Stimulated activated CD8-positive, alpha-beta memory T cell treated with anti-CD3 and anti-CD28 coated beads, Interleukin-4, amount 100 ng/mL, for 1 hour (primary cell): ENCODE results near the gene SP1.
"Not testable (repeated sequence)": the region's sequence is repeated elsewhere in the genome, so short reads cannot be mapped to it uniquely, and the experiment has no call there.

Source experiments
- DNase-seq, 2 donors: peaks; one replicate each; pipeline ENCODE4 v3.0.0-alpha.2; 2020; ENCODE audit warnings: low read depth in 2 of 2, low spot score in 1 of 2

The SP1 gene

DNA sequence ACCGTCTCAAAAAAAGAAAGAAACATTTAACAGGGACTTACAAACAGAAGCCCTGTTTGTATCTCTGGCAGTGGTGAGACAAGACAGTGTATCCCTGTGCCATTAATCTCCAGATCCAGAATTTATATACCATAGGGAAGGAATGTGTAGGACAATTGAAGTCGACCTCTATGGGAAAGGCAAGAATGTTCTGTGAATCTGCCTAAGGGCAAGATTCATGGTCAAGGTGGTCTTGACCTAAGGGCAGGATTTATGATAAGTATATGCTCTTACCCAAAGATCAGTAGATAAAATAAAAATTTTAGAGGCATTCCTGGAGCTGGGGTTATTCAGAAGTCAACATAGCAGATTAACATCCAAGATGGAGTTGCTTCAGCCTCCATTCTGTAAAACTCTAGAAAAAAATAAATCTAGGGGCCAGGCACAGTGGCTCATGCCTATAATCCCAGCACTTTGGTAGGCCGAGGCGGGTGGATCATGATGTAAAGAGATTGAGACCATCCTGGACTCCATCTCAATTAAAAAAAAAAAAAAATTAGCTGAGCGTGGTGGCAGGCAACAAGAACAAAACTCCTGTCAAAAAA, 21.0 kb upstream of the SP1 start:
- no peak for DNase-seq

DNA sequence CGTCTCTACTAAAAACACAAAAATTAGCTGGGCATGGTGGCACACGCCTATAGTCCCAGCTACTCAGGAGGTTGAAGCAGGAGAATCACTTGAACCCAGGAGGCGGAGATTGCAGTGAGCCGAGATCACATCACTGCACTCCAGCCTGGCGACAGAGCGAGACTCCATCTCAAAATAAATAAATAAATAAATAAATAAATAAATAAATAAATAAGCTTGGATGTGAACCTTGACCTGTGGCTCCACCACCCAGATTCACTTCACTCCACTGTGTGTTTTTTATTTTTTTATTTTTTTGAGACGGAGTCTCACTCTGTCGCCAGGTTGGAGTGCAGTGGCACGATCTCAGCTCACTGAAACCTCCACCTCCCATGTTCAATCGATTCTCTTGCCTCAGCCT, 18.3 kb upstream of the SP1 start:
- DNase-seq, result not testable (repeated sequence)

DNA sequence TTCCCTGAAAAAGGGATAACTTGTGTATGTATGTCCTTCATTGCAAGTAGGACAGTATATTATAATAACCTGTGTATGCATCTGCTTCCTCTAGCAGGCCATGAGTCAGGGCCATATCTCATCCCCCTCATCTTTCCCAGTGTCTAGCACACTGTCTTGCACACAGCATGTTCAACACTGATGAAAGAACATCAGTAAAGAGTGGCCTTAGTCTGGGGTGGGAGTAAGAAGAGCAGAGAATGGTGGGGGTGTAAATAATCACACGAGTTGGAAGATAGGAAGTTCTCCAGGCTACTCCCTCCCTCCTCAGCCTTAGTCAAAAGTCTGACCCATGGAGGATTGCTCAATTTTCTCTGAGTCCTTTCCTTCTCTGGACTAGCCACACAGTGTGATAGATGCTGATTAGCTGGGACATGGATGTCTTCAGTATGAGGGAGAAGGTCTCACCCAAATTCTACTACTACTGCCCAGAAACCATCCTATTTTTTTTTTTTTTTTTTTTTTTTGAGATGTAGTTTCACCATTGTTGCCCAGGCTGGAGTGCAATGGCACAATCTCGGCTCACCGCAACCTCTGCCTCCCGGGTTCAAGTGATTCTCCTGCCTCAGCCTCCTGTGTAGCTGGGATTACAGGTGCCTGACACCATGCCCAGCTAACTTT, 14.6 kb upstream of the SP1 start:
- no peak for DNase-seq

DNA sequence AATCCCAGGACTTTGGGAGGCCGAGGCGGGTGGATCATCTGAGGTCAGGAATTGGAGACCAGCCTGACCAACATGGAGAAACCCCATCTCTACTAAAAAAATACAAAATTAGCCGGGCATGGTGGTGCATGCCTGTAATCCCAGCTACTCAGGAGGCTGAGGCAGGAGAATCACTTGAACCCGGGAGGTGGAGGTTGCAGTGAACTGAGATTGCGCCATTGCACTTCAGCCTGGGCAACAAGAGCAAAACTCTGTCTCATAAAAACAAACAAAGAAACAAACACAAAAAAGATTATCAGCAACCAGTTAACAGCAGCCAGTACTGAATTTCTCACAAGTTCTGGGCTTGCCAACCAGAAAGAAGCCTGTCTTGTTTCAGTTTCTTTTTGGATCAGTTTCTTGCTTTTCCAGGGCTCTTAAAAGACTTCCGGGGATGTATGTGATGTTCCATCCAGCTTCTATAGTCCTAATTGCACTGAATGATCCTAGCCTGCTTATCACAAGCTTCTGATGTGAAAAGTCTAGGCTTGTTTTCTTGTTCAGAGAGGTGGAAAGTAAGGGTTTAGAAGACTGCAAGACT, 6.3 kb upstream of the SP1 start:
- not testable (repeated sequence) for DNase-seq

DNA sequence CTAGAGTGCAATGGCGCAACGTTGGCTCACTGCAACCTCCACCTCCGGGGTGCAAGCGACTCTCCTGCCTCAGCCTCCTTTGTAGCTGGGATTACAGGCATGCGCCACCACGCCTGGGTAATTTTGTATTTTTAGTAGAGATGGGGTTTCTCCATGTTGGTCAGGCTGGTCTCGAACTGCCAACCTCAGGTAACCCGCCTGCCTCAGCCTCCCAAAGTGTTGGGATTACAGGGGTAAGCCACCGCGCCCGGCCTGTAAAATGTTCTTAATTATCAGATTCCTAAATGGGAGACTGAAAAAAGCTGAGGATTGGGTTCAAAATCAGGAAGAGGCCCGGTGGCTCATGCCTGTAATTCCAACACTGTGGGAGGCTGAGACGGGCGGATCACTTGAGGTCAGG, 5.7 kb upstream of the SP1 start:
- not testable (repeated sequence) for DNase-seq

DNA sequence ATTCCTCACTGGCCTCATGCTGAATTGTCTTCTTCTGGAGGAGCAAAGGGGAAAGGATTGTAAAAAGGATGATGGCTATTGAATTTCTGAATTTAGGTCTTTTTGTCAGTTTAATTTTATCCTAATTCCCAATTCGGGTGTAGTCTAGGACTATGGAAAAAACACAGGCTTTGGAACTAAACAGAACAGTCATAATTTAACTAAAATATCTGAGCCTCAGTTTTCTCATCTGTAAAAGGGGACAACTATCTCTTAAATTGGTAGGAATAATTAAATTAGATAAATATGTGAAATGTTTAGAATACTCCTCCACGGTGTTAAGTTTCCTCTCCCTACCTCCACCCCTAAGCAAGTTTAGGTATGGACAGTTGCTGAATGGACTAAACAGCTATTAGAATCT, 3.2 kb upstream of the SP1 start:
- no peak for DNase-seq

DNA sequence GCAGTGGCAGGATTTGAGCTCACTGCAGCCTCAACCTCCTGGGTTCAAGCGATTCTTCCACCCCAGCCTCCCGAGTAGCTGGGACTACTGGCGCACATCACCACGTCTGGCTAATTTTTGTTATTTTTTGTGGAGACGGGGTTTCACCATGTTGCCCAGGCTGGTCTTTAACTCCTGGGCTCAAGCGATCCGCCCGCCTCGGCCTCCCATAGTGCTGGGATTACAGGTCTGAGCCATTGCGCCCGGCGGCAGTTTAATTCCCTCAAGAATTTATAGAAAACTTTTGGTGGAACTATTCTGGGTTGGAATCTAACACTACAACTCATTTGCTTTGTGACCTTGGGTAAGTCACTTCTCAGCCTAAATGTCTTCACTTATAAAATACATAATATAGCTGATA, 1.8 kb upstream of the SP1 start:
- no peak for DNase-seq

DNA sequence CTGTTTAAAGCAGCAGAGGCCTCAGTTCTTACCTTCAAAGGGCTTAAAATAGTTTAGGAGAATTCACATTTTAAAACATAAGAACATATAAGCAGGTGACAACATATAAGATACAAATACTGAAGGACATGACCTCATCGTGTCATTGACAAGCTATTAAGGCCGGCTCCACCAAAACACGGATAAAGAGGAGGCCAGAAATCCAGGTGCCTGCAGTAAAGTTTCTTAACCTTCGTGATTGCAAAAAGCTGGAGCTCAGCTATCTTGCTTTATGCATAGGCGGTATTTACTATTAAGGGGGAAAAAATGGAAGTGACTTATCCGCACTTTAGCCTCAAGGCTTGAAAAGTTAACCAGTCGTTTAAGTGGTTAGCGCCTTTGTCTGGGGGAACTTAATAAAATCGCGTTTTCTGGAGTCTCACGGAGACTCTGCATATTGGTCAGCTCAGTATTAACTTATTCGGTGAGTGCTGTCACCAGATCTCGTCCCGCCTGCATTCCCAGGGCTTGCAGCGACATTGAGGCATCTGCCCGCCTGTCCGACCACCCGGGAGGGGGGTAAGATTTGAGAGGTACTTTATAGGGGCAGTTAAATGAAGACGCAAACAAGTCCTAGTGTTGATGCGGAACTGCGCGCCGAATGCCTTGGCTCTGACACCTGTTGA, 1.1 kb upstream of the SP1 start:
- no peak for DNase-seq

DNA sequence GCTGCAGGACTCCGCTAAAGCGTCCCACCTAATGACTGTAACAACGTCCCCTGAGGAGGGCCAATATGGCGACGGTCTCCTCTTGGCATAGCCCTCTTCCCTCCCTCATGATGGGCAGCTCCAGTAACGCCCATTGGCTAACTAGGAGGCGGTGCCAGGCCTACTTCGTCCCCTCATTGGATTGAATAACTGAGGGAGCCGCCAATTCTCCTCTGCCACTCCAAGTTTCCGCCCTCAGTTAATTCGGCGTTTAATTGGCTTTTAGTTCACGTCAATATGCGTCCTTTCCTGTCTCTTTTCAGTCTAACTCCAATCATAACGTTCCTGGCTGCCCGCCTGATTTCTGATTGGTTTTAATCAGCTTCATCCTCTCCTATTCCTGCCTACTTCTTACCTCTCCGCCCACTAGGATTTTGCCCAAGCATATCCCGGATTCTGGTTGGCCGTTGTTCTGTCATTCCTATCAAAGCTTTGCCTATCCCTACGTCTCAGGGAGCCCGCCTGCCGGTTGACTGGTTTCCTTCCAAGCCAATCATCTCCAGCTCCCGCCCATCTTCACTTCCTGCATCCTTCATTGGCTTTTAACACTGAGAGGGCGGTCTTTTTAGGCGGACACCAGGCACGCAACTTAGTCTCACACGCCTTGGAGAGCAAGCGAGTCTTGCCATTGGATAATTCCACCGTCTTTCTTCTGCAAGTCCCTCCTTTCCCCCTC, 430 bp upstream of the SP1 start:
- DNase-seq, result peak; percentile 69 to 80

DNA sequence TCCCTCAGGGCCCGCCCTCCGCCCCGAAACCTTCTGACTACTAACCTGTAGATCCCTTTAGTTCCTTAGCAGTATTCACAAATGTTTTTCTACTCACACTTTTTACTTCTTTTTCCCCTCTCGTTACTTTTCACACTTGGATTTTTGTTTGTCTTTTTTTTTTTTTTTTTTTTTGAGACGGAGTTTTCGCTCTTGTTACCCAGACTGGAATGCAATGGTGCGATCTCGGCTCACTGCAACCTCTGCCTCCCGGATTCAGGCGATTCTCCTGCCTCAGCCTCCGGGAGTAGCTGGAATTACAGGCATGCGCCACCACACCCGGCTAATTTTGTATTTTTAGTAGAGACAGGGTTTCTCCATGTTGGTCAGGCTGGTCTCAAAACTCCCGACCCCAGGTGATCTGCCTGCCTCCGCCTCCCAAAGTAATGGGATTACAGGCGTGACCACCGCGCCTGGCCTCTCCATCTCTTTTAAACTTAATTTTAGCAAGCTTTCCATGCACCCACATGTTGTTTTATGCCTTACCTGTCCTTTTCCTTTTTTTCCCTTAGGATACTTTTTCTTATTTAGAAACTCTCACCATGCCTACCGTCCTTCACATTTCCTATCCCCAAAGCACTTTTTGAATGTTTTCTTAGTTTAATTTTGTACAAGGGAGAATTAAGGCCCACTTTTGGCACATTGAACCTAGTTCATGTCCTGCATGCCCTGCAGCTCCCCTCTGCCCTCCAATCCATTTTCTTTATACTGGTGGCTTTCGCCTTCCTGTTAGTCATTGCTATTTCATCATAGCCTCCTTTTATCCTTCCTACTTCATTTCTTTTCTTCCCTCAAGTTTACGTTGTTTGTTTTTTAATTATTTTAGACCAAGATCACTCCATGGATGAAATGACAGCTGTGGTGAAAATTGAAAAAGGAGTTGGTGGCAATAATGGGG, 1.1 kb downstream of the SP1 start:
- no peak for DNase-seq

DNA sequence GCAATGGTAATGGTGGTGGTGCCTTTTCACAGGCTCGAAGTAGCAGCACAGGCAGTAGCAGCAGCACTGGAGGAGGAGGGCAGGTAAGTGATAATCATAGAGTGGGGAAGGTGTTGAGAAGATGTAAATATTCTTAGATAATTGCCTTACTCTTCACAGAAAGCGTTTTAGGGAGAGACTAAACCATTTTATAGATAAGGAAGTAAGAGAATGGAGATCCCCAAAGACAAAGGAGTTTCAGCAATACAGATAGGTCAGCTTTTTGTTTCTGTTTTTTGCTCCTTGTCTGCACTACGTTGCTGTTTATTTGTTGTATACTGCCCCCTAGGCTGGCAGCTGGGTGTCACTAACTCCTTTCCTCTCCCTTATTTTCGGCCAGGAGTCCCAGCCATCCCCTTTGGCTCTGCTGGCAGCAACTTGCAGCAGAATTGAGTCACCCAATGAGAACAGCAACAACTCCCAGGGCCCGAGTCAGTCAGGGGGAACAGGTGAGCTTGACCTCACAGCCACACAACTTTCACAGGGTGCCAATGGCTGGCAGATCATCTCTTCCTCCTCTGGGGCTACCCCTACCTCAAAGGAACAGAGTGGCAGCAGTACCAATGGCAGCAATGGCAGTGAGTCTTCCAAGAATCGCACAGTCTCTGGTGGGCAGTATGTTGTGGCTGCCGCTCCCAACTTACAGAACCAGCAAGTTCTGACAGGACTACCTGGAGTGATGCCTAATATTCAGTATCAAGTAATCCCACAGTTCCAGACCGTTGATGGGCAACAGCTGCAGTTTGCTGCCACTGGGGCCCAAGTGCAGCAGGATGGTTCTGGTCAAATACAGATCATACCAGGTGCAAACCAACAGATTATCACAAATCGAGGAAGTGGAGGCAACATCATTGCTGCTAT, 2.0 kb downstream of the SP1 start:
- no peak for DNase-seq

DNA sequence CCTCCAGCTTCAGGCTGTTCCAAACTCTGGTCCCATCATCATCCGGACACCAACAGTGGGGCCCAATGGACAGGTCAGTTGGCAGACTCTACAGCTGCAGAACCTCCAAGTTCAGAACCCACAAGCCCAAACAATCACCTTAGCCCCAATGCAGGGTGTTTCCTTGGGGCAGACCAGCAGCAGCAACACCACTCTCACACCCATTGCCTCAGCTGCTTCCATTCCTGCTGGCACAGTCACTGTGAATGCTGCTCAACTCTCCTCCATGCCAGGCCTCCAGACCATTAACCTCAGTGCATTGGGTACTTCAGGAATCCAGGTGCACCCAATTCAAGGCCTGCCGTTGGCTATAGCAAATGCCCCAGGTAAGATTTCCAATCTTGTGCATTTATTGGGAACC, 3.3 kb downstream of the SP1 start:
- no peak for DNase-seq

DNA sequence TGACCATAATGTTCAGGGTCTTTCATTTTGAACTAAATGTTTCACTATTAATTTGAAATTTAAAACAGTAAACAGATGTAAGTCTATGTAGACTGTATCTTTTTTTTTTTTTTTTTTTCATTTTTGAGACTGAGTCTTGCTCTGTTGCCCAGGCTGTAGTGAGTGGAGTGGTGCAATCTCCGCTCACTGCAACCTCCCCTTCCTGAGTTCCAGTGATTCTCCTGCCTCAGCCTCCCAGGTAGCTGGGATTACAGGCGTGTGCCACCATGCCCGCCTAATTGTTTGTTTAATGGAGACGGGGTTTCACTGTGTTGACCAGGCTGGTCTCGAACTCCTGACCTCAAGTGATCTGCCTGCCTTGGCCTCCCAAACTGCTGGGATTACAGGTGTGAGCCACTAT, 6.4 kb downstream of the SP1 start:
- DNase-seq, result not testable (repeated sequence)

DNA sequence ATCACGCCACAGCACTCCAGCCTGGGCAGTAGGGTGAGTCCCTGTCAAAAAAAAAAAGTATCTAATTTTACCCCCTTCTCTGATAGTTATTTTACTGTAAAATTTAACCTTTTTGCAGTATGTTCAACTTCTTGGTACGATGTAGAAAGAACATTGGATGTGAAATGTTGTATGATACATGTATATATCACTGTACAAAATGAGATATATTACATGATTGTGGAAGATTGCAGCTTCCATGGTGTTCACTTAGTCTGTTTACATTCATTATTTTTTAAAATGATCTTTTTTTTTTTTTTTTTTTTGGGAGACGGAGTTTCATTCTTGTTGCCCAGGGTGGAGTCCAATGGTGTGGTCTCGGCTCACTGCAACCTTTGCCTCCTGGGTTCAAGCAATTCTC, 9.0 kb downstream of the SP1 start:
- DNase-seq, result no peak

DNA sequence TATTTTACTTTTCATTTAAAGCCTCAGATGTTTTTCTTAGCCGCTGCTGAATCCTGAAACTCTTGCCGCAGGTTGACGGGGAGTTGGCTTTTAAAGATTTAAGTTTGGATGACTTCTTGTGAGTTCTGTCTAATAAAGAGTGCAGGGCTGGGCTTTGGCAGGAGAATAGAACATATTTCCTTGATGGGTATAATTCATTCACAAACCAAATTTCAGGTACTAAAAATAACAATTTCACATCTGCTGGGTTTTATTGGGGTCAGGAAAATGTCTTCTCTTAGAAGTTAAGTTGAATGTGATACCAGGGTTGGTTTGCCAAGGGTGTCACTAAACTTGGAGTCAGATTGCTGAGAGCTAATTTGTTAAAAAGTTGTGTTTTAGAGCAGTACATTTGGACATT, 9.7 kb downstream of the SP1 start:
- DNase-seq, result no peak

DNA sequence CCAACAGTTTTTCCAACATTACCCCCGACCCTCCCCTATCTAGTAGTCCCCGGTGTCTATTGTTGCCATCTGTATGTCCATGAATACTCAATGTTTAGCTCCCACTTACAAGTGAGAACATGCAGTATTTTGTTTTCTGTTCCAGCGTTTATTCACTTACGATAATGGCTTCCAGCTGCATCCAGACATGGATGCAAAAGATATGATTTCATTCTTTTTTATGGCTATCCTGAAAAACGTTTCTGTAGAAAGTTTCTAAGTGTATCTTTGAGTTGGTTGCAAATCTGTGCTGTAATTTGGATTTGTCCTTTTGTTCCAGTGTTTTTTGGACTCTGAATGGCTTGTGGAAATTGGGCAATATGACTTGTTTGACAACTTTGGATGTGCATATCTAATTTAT, 11.7 kb downstream of the SP1 start:
- no peak for DNase-seq

DNA sequence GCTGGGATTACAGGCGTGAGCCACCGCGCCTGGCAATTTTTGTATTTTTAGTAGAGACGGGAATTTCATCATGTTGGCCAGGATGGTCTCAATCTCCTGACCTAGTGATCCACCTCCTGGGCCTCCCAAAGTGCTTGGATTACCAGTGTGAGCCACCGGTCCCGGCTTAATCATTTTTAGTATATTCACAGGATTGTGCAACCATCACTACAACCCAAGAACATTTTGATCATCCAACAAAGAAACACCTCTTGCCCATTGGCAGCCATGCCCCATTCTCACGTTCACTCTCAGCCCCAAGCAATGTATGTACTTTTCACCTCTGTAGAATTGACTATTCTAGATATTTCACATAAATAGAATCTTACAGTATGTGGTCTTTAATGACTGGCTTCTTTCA, 19.9 kb downstream of the SP1 start:
- DNase-seq, result no peak

DNA sequence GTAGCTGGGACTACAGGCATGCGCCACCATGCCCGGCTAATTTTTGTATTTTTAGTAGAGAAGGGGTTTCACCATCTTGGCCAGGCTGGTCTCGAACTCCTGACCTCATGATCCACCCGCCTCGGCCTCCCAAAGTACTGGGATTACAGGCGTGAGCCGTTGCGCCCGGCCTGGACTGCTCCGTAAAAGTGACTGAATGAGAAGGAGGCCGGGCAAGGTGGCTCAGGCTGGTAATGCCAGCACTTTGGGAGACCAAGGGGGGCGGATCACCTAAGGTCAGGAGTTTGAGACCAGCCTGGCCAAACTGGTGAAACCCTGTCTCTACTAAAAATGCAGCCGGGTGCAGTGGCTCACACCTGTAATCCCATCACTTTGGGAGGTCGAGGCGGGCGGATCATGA, 22.4 kb downstream of the SP1 start:
- DNase-seq, result not testable (repeated sequence)

DNA sequence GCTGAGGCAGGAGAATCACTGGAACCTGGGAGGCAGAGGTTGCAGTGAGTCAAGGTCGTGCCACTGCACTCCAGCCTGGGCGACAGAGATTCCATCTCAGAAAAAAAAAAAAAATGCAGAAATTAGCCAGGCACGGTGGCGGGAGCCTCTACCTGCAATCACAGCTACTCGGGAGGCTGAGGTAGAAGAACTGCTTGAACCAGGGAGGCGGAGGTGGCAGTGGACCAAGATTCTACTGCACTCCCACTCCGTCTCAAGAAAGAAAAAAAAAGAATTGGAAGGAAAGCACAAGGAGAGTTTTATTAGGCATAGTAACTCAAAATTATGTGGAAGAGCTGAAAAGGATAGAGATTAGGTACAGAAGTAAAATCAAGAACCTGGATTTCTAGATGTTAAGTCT, 22.9 kb downstream of the SP1 start:
- DNase-seq, result no peak

DNA sequence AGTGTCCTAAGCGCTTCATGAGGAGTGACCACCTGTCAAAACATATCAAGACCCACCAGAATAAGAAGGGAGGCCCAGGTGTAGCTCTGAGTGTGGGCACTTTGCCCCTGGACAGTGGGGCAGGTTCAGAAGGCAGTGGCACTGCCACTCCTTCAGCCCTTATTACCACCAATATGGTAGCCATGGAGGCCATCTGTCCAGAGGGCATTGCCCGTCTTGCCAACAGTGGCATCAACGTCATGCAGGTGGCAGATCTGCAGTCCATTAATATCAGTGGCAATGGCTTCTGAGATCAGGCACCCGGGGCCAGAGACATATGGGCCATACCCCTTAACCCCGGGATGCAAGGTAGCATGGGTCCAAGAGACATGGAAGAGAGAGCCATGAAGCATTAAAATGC, 31.0 kb downstream of the SP1 start:
- no peak for DNase-seq
